ENCODE measurements around the gene TRPV6.
A peak's percentile ranks its signal among the peaks of the same experiment; 100 is the strongest.

The TRPV6 gene

GRCh38 chr7:142867097-142867378 is 18.5 kb downstream of the TRPV6 start:
- H3K27ac ChIP-seq = no peak overlapping the region
- TF ChIP-seq CTCF (IDR thresholded peaks at IDR 0.05) = no peak
- no peak overlapping the region for H3K4me3 ChIP-seq
- DNase-seq (ENCODE audit: low spot score) = no peak

- no peak for DNase-seq (ENCODE audit: low spot score)
- Histone ChIP-seq H3K27ac (no peak overlapping the region), H3K4me3 (no peak overlapping the region)
- peak; percentile 13 for TF ChIP-seq CTCF (IDR thresholded peaks at IDR 0.05)
Measured at GRCh38 chr7:142866361-142867096, 19.0 kb downstream of the TRPV6 start.

GRCh38 chr7:142865766-142866165 is 19.8 kb downstream of the TRPV6 start:
- no peak overlapping the region for H3K4me3 ChIP-seq
- no peak for DNase-seq (ENCODE audit: low spot score)
- no peak for TF ChIP-seq CTCF (IDR thresholded peaks at IDR 0.05)
- no peak overlapping the region for H3K27ac ChIP-seq

- no peak for TF ChIP-seq CTCF (IDR thresholded peaks at IDR 0.05)
- DNase-seq (ENCODE audit: low spot score) = no peak
Measured at GRCh38 chr7:142864980-142865747, 20.4 kb downstream of the TRPV6 start.

GRCh38 chr7:142863891-142864685 is 21.5 kb downstream of the TRPV6 start:
- no peak for DNase-seq (ENCODE audit: low spot score)

More at GRCh38 chr7:142864980-142865747, 20.4 kb downstream of the TRPV6 start:
- H3K4me3 ChIP-seq = no peak overlapping the region
- H3K27ac ChIP-seq = no peak overlapping the region

GRCh38 chr7:142862786-142863400 is 22.7 kb downstream of the TRPV6 start:
- TF ChIP-seq CTCF (IDR thresholded peaks at IDR 0.05) = no peak

More at GRCh38 chr7:142863891-142864685, 21.5 kb downstream of the TRPV6 start:
- Histone ChIP-seq H3K27ac (no peak overlapping the region), H3K4me3 (no peak overlapping the region)
- no peak for TF ChIP-seq CTCF (IDR thresholded peaks at IDR 0.05)

More at GRCh38 chr7:142862786-142863400, 22.7 kb downstream of the TRPV6 start:
- no peak for DNase-seq (ENCODE audit: low spot score)
- no peak overlapping the region for H3K27ac ChIP-seq
- H3K4me3 ChIP-seq = no peak overlapping the region

Measured in coronary artery (tissue), 2 donors.